Endothelial cell of umbilical vein (primary cell): Measurements from ENCODE around the gene ACO2. TPM values are rescaled to one million over a fixed set of nuclear protein-coding genes. Genes with fewer than 3 reads are reported as not detected.

Experiments
- BruUV-seq: library from RNA; stranded (reverse); fragments of 400-500 nt; replicated peaks from 2 replicates; lab custom pipeline; 2021; lab: Mats Ljungman, UMichigan
- CTCF ChIA-PET: fragments of 300-600, 350-600 bp; sonication (Branson Sonifier 250); formaldehyde crosslinking; loops from one replicate; lab custom pipeline; 2021; ENCODE audit warnings: antibody characterized with exemption, inconsistent platforms; lab: Charles Lee
- POLR2A ChIA-PET: fragments of 300-600, 350-600 bp; sonication (Branson Sonifier 250); formaldehyde crosslinking; loops from one replicate; lab custom pipeline; 2021; ENCODE audit warnings: antibody characterized with exemption, inconsistent platforms; lab: Charles Lee
- DNase-seq: peaks from one replicate; pipeline ENCODE4 v3.0.0-alpha.2; 2011; ENCODE audit warnings: low read depth, low spot score
- FAIRE-seq: peaks from 2 replicates; lab custom pipeline; 2011; peaks lifted over from hg19 to GRCh38; lab: Jason Lieb, UNC
- H2AFZ ChIP-seq: 2 replicates; pipeline ENCODE4 v1.6.0; 2012; ENCODE audit warnings: low read depth, low read length, control low read depth, inconsistent platforms
- H3K27ac ChIP-seq: 2 replicates; pipeline ENCODE4 v1.5.1; 2011; ENCODE audit warnings: low read depth, mild to moderate bottlenecking, control low read depth, low read length, moderate library complexity; ENCODE audit not compliant: insufficient read depth
- H3K27me3 ChIP-seq, 2 experiments: 2 replicates each; pipeline versions ENCODE4 v1.6.0 to v1.6.1; 2011; ENCODE audit warnings: low read length in 2 of 2, mixed read lengths in 1 of 2; ENCODE audit not compliant: control insufficient read depth in 2 of 2, insufficient read depth in 2 of 2
- H3K36me3 ChIP-seq, 2 experiments: 2 replicates in 1 of 2; 3 replicates in 1 of 2; pipeline ENCODE4 v1.5.1; 2011; ENCODE audit warnings: low read length in 2 of 2, mild to moderate bottlenecking in 1 of 2, moderate library complexity in 1 of 2; ENCODE audit not compliant: control insufficient read depth in 2 of 2, insufficient read depth in 2 of 2; ENCODE audit errors: extremely low read depth in 1 of 2
- H3K4me1 ChIP-seq: 3 replicates; pipeline ENCODE4 v1.5.1; 2011; ENCODE audit warnings: mild to moderate bottlenecking, low read length; ENCODE audit not compliant: control insufficient read depth, insufficient read depth; ENCODE audit errors: extremely low read depth
- H3K4me2 ChIP-seq: 2 replicates; pipeline ENCODE4 v1.6.1; 2011; ENCODE audit warnings: low read length, control low read depth, mixed read lengths; ENCODE audit not compliant: insufficient read depth
- H3K4me3 ChIP-seq, 3 experiments: fragments of 200-600 bp in 1 of 3; sonication (generic), shearing (Covaris generic) in 1 of 3; replicated peaks in 1 of 3; 2 replicates each; pipeline ENCODE4 v1.5.1; 2011 to 2016; ENCODE audit warnings: control low read depth in 3 of 3, low read length in 3 of 3, mild to moderate bottlenecking in 2 of 3, inconsistent platforms in 1 of 3, low read depth in 1 of 3, moderate library complexity in 1 of 3; ENCODE audit not compliant: insufficient read depth in 1 of 3
- H3K79me2 ChIP-seq: 2 replicates; pipeline ENCODE4 v1.6.0; 2012; ENCODE audit warnings: low read length, inconsistent platforms; ENCODE audit not compliant: control insufficient read depth, insufficient read depth
- H3K9ac ChIP-seq: replicated peaks from 2 replicates; pipeline ENCODE3; 2011; ENCODE audit warnings: low read length, control low read depth; ENCODE audit not compliant: insufficient read depth; ENCODE audit errors: extremely low read depth
- H3K9me1 ChIP-seq: replicated peaks from 3 replicates; pipeline ENCODE4 v1.6.0; 2011; ENCODE audit warnings: mild to moderate bottlenecking, low read length; ENCODE audit not compliant: control insufficient read depth, insufficient read depth; ENCODE audit errors: extremely low read depth
- H3K9me3 ChIP-seq: replicated peaks from 2 replicates; pipeline ENCODE4 v1.5.1; 2012; ENCODE audit warnings: low read length, inconsistent platforms; ENCODE audit not compliant: control insufficient read depth, insufficient read depth
- H4K20me1 ChIP-seq: replicated peaks from 2 replicates; pipeline ENCODE3; 2011; ENCODE audit warnings: mild to moderate bottlenecking, low read length; ENCODE audit not compliant: control insufficient read depth, insufficient read depth; ENCODE audit errors: extremely low read depth
- CTCF ChIP-seq, 2 donors: IDR thresholded peaks; 1 replicate in 1 of 2; 2 replicates in 1 of 2; pipeline ENCODE4 v1.5.1; 2011; ENCODE audit warnings: low read length in 2 of 2, mild to moderate bottlenecking in 2 of 2, moderate library complexity in 2 of 2, control low read depth in 1 of 2, inconsistent platforms in 1 of 2, low read depth in 1 of 2; ENCODE audit not compliant: insufficient read depth in 1 of 2; ENCODE audit errors: extremely low read depth in 1 of 2
- EZH2 ChIP-seq: IDR thresholded peaks from 2 replicates; pipeline ENCODE4 v1.6.1; 2012; ENCODE audit warnings: borderline replicate concordance, low read depth, mild to moderate bottlenecking, moderate library complexity, low read length, inconsistent platforms; ENCODE audit not compliant: severe bottlenecking
- FOS ChIP-seq: IDR thresholded peaks from 2 replicates; pipeline ENCODE4 v1.6.1; 2011; ENCODE audit warnings: mild to moderate bottlenecking, low read length, moderate library complexity, borderline replicate concordance; ENCODE audit not compliant: insufficient read depth
- GATA2 ChIP-seq: IDR thresholded peaks from 2 replicates; pipeline ENCODE4 v1.7.0; 2011; ENCODE audit warnings: low read depth, mild to moderate bottlenecking, moderate library complexity, mixed read lengths, low read length; ENCODE audit not compliant: insufficient read length, insufficient read depth
- JUN ChIP-seq: IDR thresholded peaks from 2 replicates; pipeline ENCODE4 v1.6.1; 2011; ENCODE audit warnings: borderline replicate concordance, low read depth; ENCODE audit not compliant: insufficient read length, insufficient read depth
- MYC ChIP-seq: IDR thresholded peaks from one replicate; pipeline ENCODE4 v1.6.1; 2011; ENCODE audit warnings: mild to moderate bottlenecking, low read depth, low read length
- POLR2A ChIP-seq: IDR thresholded peaks from 2 replicates; pipeline ENCODE4 v1.6.1; 2012; ENCODE audit warnings: low read depth, mild to moderate bottlenecking, control low read depth, low read length
- POLR2AphosphoS5 ChIP-seq: IDR thresholded peaks from 2 replicates; pipeline ENCODE4 v1.6.1; 2012; ENCODE audit warnings: low read depth, mild to moderate bottlenecking, control low read depth, low read length, moderate library complexity; ENCODE audit not compliant: insufficient read depth
- dilution Hi-C: fragments of 300-500 bp; cut with MboI; formaldehyde crosslinking; loops from one replicate; pipeline ENCODE4 v1.15.0; 2019; ENCODE audit warnings: low sequenced_read_pairs; ENCODE audit not compliant: extremely low pct_ligation_motif_present
- intact Hi-C: fragments of 100-400 bp; cut with micrococcal nuclease; formaldehyde crosslinking; loops from one replicate; pipeline ENCODE4 v1.10.0; 2022
- polyA plus RNA-seq, 4 experiments: library from polyadenylated mRNA; depleted of rRNA in 3 of 4; stranded (reverse) in 3 of 4; unstranded in 1 of 4; fragments of >200 nt; gene quantifications; 2 replicates each; pipeline versions ENCODE4 v1.2.1 to v1.2.3, GENCODE V29; 2011 to 2012; ENCODE audit warnings: missing spikeins in 1 of 4
- total RNA-seq: library from RNA; stranded (reverse); gene quantifications from 2 replicates; pipeline ENCODE4 v1.2.3, GENCODE V29; 2021
- TF ChIP-seq, protein P1 (sequence below): IDR thresholded peaks from 2 replicates; pipeline ENCODE4 v1.6.1; 2011; ENCODE audit not compliant: insufficient read depth, insufficient read length

The ACO2 gene
- total and polyA plus RNA-seq, 2 donors (not counting 3 experiments of a cell fraction or from before 2014, with no cell fraction given) = 63.8 to 79.7 TPM

DNA sequence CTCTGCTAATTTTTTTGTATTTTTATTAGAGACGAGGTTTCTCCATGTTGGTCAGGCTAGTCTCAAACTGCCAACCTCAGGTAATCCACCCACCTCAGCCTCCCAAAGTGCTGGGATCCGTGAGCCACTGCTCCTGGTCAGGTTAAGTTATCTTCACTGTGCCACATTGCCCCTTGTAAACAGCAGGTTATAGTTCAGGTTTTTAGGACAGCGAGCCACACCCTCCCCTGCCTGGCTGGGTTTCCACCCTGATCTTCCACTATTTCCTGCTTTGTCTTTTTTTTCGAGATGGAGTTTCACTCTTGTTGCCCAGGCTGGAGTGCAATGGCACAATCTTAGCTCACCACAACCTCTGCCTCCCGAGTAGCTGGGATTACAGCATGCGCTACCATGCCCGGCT lies 16.1 kb downstream of the ACO2 start:
- Histone ChIP-seq H3K9me1 (no peaks in the 10 kb centered on the region), H3K4me3 (no peak overlapping the region), H3K36me3 (no peaks in the 10 kb centered on the region), H3K9ac (no peak overlapping the region), H3K4me2 (no peak overlapping the region), H2AFZ (no peak overlapping the region), H3K27ac (no peak overlapping the region), H3K79me2 (peaks cover 62% of the 10 kb centered on the region), H4K20me1 (no peaks in the 10 kb centered on the region), H3K4me1 (no peaks in the 10 kb centered on the region), H3K9me3 (no peaks in the 10 kb centered on the region), H3K27me3 (no peaks in the 10 kb centered on the region)
- CTCF ChIA-PET = interaction anchor here (0.7 kb wide), 1 partner anchor 60 kb away, joined by 3 read pairs; no protein-coding TSS in a partner anchor
- intact Hi-C loops = no loop called here
- DNase-seq (no peak), FAIRE-seq (no peak)
- BruUV-seq = no TSS peak
- dilution Hi-C loops = no loop called here
- POLR2A ChIA-PET = no interaction called here
- TF ChIP-seq GATA2 (no peak), JUN (no peak), CTCF (IDR thresholded peaks at IDR 0.05; ENCODE audit: extremely low read depth in 1 of 2, insufficient read depth in 1 of 2, low read depth in 1 of 2, low read length in 2 of 2) (no peak), FOS (no peak), MYC (no peak), POLR2A (no peak), POLR2AphosphoS5 (no peak), EZH2 (no peak)
- TF ChIP-seq, protein P1, sequence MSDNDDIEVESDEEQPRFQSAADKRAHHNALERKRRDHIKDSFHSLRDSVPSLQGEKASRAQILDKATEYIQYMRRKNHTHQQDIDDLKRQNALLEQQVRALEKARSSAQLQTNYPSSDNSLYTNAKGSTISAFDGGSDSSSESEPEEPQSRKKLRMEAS = no peak
